ENCODE measurements around the gene APOBEC3A. TPM values are rescaled to one million over a fixed set of nuclear protein-coding genes. Genes with fewer than 3 reads are reported as not detected.

APOBEC3A gene
- total RNA-seq, 4 donors from 2014 or later = 0.29 to 0.39 TPM; not detected in 2

DNA sequence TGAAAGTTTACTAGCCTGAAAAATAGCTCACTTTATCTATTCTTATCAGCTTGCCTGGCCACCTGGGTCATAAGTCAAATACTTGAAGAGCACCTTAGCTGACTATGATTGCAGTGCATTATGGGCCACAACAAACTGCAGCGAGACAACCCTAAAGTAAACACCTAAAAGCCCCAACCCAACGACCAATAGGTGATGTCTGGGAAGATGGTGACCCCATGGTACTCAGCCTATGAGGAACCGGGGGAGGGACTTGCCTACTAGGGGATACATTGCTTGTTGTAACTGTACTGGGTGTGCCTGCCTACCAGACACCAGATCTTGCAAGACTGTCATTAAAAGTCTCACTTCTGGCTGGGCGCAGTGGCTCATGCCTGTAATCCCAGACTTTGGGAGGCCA, 35.6 kb upstream of the APOBEC3A start:
- intact Hi-C loops (cut with DNase I; ENCODE audit: low total_unique reads) = no loop called here
- no peak overlapping the region for H3K4me3 ChIP-seq (ENCODE audit: low read depth, poor library complexity, severe bottlenecking)
- no peak for DNase-seq (ENCODE audit: low spot score in 2 of 2)
- no peak for TF ChIP-seq POLR2A (IDR thresholded peaks at IDR 0.05)
- TF ChIP-seq, protein P1, sequence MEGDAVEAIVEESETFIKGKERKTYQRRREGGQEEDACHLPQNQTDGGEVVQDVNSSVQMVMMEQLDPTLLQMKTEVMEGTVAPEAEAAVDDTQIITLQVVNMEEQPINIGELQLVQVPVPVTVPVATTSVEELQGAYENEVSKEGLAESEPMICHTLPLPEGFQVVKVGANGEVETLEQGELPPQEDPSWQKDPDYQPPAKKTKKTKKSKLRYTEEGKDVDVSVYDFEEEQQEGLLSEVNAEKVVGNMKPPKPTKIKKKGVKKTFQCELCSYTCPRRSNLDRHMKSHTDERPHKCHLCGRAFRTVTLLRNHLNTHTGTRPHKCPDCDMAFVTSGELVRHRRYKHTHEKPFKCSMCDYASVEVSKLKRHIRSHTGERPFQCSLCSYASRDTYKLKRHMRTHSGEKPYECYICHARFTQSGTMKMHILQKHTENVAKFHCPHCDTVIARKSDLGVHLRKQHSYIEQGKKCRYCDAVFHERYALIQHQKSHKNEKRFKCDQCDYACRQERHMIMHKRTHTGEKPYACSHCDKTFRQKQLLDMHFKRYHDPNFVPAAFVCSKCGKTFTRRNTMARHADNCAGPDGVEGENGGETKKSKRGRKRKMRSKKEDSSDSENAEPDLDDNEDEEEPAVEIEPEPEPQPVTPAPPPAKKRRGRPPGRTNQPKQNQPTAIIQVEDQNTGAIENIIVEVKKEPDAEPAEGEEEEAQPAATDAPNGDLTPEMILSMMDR (IDR thresholded peaks at IDR 0.05) = no peak
- WGBS, 2 donors = 83 to 87% methylated on average over 4 of the region's 4 CpGs

DNA sequence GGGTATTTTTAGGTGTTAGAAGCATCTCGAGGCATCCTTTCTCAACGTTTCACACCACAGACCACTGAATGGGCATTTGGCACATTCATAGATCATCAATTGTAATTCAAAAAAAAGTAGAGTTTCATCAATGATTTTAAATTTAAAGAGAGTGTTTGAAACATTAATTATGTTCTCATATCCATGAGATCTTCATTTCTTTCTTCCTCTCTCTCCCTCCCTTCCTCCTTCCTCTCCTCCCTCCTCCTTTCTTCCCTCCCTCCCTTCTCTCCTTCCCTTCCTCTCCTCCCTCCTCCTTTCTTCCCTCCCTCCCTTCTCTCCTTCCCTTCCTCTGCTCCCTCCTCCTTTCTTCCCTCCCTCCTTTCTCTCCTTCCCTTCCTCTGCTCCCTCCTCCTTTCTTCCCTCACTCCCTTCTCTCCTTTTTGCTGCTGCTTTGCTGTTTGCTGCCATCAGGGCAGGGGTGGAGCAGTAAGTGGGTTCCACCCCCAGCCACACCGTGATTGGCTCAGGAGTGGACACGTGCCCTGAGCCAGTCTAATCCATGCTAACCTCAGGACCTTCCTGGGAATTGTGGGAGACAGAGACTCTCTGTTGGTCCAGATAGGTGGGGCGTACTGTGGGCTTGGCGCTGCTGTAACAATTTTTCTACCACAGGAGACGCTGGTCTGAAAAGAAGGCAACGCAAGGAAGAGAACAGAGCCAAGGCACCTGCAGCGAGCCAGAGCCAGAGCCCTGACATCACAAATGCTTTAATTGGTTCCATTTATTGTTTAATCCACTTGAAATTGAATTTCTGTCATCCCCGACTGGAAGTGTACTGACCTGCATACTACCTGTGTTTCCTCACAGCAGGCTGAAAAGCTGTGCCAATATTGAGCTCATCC, 33.7 kb upstream of the APOBEC3A start:
- TF ChIP-seq, protein P1 (IDR thresholded peaks at IDR 0.05) = no peak
- no peak for TF ChIP-seq POLR2A (IDR thresholded peaks at IDR 0.05)
- H3K4me3 ChIP-seq (ENCODE audit: low read depth, poor library complexity, severe bottlenecking) = no peak overlapping the region
- DNase-seq (ENCODE audit: low spot score in 2 of 2) = peak; percentile 57 to 91
- intact Hi-C loops (cut with DNase I; ENCODE audit: low total_unique reads) = no loop called here
- WGBS, 2 donors = 21 to 27% methylated on average over 10 of the region's 10 CpGs

DNA sequence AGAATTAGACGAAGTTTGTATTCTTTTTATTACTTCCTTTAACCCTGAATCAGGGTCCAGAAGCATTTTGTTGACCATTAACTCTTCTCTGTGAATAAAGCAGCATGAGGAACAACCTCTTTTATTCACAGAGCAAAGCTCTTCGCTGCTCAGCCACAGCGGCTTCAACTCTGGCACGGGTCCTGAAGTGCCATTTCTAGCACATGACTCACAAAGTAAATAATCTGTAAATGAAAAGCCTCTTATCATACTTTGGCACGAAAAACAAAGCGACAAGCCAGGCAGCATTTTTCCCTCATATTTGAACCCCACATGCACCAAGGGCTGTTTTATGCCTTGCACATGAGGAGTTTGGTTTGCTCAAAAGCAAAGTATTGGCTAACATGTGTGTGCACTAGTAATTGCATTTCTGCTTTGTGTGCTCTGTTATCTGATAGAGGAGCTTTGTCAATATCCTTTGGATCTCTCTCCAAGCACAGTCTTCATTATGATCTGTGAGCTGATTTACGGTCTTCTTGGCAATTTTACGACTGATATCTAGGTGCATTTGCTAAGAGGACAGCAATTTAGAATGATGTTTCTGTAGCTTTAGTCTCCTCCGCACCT, 33.0 kb upstream of the APOBEC3A start:
- intact Hi-C loops (cut with DNase I; ENCODE audit: low total_unique reads) = no loop called here
- TF ChIP-seq, protein P1 (IDR thresholded peaks at IDR 0.05) = no peak
- 13 to 18% methylated on average over 9 of the region's 9 CpGs for WGBS, 2 donors
- DNase-seq (ENCODE audit: low spot score in 2 of 2) = peak; percentile 65 to 90
- H3K4me3 ChIP-seq (ENCODE audit: low read depth, poor library complexity, severe bottlenecking) = no peak overlapping the region

DNA sequence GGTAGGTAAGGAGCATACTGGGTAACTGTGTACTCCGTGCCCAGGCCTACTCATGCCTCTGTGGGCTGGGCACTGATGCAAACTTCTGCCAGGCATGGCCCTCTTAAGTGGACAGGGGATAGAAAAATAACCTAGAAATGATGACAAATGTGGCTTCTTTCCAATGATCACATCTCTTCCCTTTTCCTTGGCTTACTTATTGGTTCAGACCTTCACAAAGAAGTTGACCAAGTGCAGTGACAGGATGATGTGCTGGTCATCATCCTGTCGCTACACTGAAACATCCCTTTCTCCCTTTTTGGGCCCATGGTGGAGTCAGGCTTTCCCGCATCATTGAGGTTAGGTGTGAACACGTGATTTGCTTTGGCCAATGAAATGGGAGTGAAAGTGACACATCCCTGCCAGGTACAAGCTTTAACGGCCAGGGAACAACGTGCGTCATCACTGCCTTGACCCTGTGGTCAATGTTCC, 31.8 kb upstream of the APOBEC3A start:
- peak in 1 of 2 donors; percentile 21 for DNase-seq (ENCODE audit: low spot score in 2 of 2)
- WGBS, 2 donors = 85 to 89% methylated on average over 7 of the region's 7 CpGs
- H3K4me3 ChIP-seq (ENCODE audit: low read depth, poor library complexity, severe bottlenecking) = no peak overlapping the region
- intact Hi-C loops (cut with DNase I; ENCODE audit: low total_unique reads) = no loop called here
- TF ChIP-seq POLR2A (IDR thresholded peaks at IDR 0.05) = no peak
- TF ChIP-seq, protein P1 (IDR thresholded peaks at IDR 0.05) = no peak

DNA sequence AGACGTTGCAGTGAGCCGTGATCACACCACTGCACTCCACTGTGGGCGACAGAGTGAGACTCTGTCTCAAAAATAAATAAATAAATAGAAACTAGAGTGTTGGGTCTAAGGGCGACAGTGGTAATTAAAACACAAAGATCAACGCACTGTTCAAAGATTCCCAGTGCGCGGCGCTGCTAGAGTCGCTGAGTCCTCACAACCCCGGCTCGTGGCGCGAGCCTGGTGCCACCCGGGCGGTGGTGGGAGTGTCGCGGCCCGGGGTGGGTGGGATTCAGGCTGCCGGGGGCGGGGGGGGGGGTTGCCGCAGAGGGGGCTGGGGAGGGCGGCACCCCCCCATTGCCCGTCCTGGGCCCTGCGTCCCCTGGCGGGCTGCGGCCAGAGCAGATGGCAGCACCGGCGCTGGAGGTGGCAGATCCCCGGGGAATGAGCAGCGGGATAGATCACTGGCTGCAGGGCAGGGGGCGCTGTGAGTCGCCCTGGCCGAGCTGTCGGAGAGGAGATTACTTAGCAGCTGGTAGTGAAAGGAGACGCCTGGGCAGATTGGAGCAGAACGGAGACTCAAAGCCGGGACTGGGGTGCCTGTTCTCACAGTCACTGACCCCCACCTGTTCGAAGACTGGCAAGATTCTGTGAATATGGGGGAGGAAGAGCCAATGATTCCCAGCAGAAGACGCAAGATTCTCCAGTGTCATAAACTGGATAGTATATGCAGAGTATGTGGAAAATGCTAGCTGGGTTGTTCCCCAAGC, 30.2 kb upstream of the APOBEC3A start:
- TF ChIP-seq POLR2A (IDR thresholded peaks at IDR 0.05) = no peak
- TF ChIP-seq, protein P1 (IDR thresholded peaks at IDR 0.05) = no peak
- no peak overlapping the region for H3K4me3 ChIP-seq (ENCODE audit: low read depth, poor library complexity, severe bottlenecking)
- peak; percentile 31 to 90 for DNase-seq (ENCODE audit: low spot score in 2 of 2)
- intact Hi-C loops (cut with DNase I; ENCODE audit: low total_unique reads) = no loop called here
- WGBS, 2 donors = 10 to 13% methylated on average over 30 to 32 of the region's 39 CpGs

Data from lower leg skin (tissue), 4 donors.